Heart left ventricle (tissue), 13 donors: ENCODE measurements around the gene CHRNE.

Source experiments
- POLR2A ChIP-seq, 2 donors: fragments of 450-650 bp; IDR thresholded peaks; one replicate each; pipeline ENCODE4 v1.6.1; 2017; ENCODE audit warnings: antibody characterized with exemption in 2 of 2, mild to moderate bottlenecking in 2 of 2, moderate library complexity in 2 of 2
- TF ChIP-seq, protein P1 (sequence below), 12 donors: fragments of 200-600 bp; sonication (generic) in 4 of 12; IDR thresholded peaks; one replicate each; pipeline versions ENCODE4 v1.5.0 to v1.8.0; 2018 to 2022; ENCODE audit warnings: antibody characterized with exemption in 12 of 12, mild to moderate bottlenecking in 5 of 12
- donor health status: ischemic (EF 13 %, LVEDD 7.1; RV severe dilation, severe dysfunction).
- donor health status: DM: no; HTN: yes; CAD: no.
- donor health status: DM: no; HTN: no; CAD: no.
- donor health status: ischemic (EF 25% LVEDD 6.9; RV normal size, moderate dysfunction).
- donor health status: ischemic (EF 25% LVEDD 5.7; RV mildly dilated, moderate dysfunction).
- donor health status: ischemic (EF 35%, LVEDD 5.7; RV mildly dilated, moderate dysfunction).
- donor health status: nonischemic (EF 11% LVEDD 7.7; RV severe dilation, severe dysfunction).
- donor health status: DM: yes; HTN: yes; CAD: no.
- donor health status: PGD.
- donor health status: ischemic (EF 29% LVEDD 5.4; RV normal size, mild dysfunction).
- donor health status: nonischemic (EF 23%, LVEDD 6.1; RV moderate dilation, normal function).

DNA sequence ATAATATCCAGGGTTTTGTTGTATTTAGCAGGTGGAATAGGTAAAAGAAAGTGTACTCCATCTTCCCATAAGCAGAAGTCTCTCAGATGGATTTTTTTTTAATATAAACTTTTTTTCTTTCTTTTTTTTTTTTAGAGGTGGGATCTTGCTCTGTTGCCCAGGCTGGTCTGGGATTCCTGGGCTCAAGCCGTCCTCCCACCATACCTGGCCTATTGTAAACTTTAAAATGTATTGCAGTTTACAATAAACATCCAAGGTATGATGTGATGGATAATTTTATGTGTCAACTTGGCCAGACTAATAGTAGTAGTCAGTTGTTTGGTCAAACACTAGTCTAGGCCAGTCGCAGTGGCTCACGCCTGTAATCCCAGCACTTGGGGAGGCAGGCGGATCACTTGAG lies 18.4 kb upstream of the CHRNE start:
- TF ChIP-seq, protein P1, sequence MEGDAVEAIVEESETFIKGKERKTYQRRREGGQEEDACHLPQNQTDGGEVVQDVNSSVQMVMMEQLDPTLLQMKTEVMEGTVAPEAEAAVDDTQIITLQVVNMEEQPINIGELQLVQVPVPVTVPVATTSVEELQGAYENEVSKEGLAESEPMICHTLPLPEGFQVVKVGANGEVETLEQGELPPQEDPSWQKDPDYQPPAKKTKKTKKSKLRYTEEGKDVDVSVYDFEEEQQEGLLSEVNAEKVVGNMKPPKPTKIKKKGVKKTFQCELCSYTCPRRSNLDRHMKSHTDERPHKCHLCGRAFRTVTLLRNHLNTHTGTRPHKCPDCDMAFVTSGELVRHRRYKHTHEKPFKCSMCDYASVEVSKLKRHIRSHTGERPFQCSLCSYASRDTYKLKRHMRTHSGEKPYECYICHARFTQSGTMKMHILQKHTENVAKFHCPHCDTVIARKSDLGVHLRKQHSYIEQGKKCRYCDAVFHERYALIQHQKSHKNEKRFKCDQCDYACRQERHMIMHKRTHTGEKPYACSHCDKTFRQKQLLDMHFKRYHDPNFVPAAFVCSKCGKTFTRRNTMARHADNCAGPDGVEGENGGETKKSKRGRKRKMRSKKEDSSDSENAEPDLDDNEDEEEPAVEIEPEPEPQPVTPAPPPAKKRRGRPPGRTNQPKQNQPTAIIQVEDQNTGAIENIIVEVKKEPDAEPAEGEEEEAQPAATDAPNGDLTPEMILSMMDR (IDR thresholded peaks at IDR 0.05), result no peak
- no peak for TF ChIP-seq POLR2A (IDR thresholded peaks at IDR 0.05)
